ENCODE data around the gene PAWR.

Gene PAWR

DNA sequence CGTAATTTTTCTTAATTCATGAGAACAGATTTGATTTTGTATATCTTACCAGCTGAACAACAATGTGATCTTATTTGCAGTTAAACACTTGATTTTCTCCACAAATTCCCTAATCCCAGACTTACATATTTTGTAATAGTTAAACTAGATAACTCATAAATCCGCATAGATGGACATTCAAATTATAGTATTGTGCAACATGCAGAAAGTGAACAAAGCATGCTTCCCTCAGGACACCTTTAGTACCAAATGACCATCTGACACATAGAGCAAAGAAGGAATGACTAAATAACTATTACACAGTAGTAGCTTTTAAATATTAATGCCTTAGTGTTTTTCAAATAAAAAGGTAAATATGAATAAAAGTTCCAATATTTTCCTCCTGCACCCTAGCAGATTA lies 88.9 kb downstream of the PAWR start:
- no peaks in the 10 kb centered on the region for H3K4me1 ChIP-seq (ENCODE audit: control insufficient read depth in 1 of 2, insufficient read depth in 2 of 2, low read length in 2 of 2)
- H3K4me3 ChIP-seq (ENCODE audit: low read depth in 1 of 2, low read length in 2 of 2), result no peak overlapping the region
- H3K36me3 ChIP-seq (ENCODE audit: control insufficient read depth in 1 of 2, insufficient read depth in 2 of 2, low read length in 2 of 2), result peaks cover 0 to 2% of the 10 kb centered on the region in 2 donors
- H3K27ac ChIP-seq (ENCODE audit: low read depth, low read length), result no peak overlapping the region
- H3K9me3 ChIP-seq (ENCODE audit: control insufficient read depth in 1 of 2, low read length in 2 of 2), result no peaks in the 10 kb centered on the region
- no peak overlapping the region for H3K9ac ChIP-seq (ENCODE audit: low read depth in 1 of 2, low read length in 2 of 2)
- no peaks in the 10 kb centered on the region for H3K27me3 ChIP-seq (ENCODE audit: control insufficient read depth in 1 of 2, insufficient read depth in 2 of 2, low read length in 2 of 2)

DNA sequence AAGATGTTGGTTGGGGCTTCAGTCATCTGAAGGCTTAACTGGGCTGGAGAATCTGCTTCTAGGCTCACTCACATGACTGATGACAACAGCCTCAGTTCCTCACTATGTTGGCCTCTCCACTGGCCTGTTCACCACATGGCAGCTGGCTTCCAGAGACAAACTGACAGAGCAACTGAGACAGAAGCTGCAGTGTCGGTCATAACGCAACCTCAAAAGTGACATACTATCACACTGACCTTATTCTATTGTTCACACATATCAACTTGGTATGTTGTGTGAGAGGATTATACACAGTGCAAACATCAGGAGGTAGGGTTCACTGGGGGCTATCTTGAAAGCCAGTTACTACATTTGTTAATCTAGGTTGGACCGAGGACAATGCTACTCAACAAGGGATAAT lies 92.9 kb downstream of the PAWR start:
- Histone ChIP-seq H3K4me1 (ENCODE audit: control insufficient read depth in 1 of 2, insufficient read depth in 2 of 2, low read length in 2 of 2) (no peaks in the 10 kb centered on the region), H3K27me3 (ENCODE audit: control insufficient read depth in 1 of 2, insufficient read depth in 2 of 2, low read length in 2 of 2) (no peaks in the 10 kb centered on the region), H3K4me3 (ENCODE audit: low read depth in 1 of 2, low read length in 2 of 2) (no peak overlapping the region), H3K36me3 (ENCODE audit: control insufficient read depth in 1 of 2, insufficient read depth in 2 of 2, low read length in 2 of 2) (peaks cover 0 to under 1% of the 10 kb centered on the region in 2 donors), H3K27ac (ENCODE audit: low read depth, low read length) (no peak overlapping the region), H3K9me3 (ENCODE audit: control insufficient read depth in 1 of 2, low read length in 2 of 2) (no peaks in the 10 kb centered on the region), H3K9ac (ENCODE audit: low read depth in 1 of 2, low read length in 2 of 2) (no peak overlapping the region)

DNA sequence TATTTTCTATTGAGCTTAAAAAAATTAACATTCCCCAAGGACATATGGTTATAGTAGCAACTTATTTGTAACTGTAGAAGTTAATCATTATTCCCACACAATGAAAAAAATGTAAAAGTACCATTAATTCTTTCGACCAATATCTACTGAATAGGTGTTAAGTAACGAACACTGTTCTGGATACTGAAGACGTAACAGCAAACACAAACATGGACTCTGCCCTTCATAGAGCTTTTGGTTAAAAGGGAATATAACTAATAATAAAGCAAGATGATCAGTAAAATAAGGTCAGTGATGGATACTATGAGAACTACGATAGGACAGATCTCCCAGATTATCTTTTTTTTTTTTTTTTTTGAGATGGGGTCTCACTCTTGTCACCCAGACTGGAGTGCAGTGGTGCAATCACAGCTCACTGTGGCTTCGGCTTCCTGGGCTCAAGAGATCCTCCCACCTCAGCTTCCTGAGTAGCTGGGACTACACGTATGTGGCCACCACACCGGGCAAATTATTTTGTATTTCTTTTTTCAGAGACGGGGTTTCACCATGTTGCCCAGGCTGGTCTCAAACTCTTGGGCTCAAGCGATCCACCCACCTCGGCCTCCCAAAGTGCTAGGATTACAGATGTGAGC lies 93.9 kb downstream of the PAWR start:
- no peaks in the 10 kb centered on the region for H3K4me1 ChIP-seq (ENCODE audit: control insufficient read depth in 1 of 2, insufficient read depth in 2 of 2, low read length in 2 of 2)
- no peak overlapping the region for H3K9ac ChIP-seq (ENCODE audit: low read depth in 1 of 2, low read length in 2 of 2)
- no peak overlapping the region for H3K27ac ChIP-seq (ENCODE audit: low read depth, low read length)
- no peaks in the 10 kb centered on the region for H3K27me3 ChIP-seq (ENCODE audit: control insufficient read depth in 1 of 2, insufficient read depth in 2 of 2, low read length in 2 of 2)
- H3K36me3 ChIP-seq (ENCODE audit: control insufficient read depth in 1 of 2, insufficient read depth in 2 of 2, low read length in 2 of 2), result no peaks in the 10 kb centered on the region
- no peak overlapping the region for H3K4me3 ChIP-seq (ENCODE audit: low read depth in 1 of 2, low read length in 2 of 2)
- H3K9me3 ChIP-seq (ENCODE audit: control insufficient read depth in 1 of 2, low read length in 2 of 2), result no peaks in the 10 kb centered on the region

DNA sequence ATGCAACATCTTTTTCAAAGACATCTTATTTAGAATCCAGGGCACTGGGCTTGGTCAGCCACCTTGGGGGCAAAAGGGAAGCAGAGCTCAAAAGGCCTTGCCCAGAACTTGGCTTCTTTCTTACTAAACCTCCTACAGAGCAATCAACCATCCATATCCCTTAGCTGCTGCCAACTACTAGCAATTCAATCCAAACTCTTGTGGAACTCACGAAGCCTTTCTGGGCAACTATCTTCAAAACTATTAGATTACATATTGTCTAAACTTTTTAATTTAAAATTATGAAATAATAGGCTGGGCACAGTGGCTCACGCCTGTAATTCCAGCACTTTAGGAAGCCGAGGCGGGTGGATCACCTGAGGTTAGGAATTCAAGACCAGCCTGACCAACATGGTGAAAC lies 95.5 kb downstream of the PAWR start:
- Histone ChIP-seq H3K27me3 (ENCODE audit: control insufficient read depth in 1 of 2, insufficient read depth in 2 of 2, low read length in 2 of 2) (no peaks in the 10 kb centered on the region), H3K4me3 (ENCODE audit: low read depth in 1 of 2, low read length in 2 of 2) (no peak overlapping the region), H3K36me3 (ENCODE audit: control insufficient read depth in 1 of 2, insufficient read depth in 2 of 2, low read length in 2 of 2) (no peaks in the 10 kb centered on the region), H3K9ac (ENCODE audit: low read depth in 1 of 2, low read length in 2 of 2) (no peak overlapping the region), H3K4me1 (ENCODE audit: control insufficient read depth in 1 of 2, insufficient read depth in 2 of 2, low read length in 2 of 2) (no peaks in the 10 kb centered on the region), H3K27ac (ENCODE audit: low read depth, low read length) (no peak overlapping the region), H3K9me3 (ENCODE audit: control insufficient read depth in 1 of 2, low read length in 2 of 2) (no peaks in the 10 kb centered on the region)

DNA sequence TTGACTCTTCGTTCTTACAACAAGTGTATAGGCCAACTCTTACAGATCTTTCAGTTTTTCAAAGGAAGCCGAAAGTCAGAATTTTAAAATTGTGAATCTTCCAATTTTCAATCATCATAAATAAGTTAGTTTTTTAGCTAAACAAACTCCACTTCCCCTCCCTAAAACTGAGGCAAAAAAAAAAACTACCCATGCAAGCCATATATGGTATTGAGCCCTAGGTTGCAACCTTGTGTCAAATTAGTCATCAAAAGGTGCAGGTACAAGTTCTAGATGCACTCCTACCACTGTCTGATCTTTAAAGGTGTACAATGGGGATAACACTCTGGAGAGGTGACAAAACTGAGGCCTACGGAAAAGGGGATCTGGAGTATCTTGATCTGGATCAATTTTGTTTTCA lies 97.9 kb downstream of the PAWR start:
- no peaks in the 10 kb centered on the region for H3K4me1 ChIP-seq (ENCODE audit: control insufficient read depth in 1 of 2, insufficient read depth in 2 of 2, low read length in 2 of 2)
- no peak overlapping the region for H3K9ac ChIP-seq (ENCODE audit: low read depth in 1 of 2, low read length in 2 of 2)
- H3K27ac ChIP-seq (ENCODE audit: low read depth, low read length), result no peak overlapping the region
- no peak overlapping the region for H3K4me3 ChIP-seq (ENCODE audit: low read depth in 1 of 2, low read length in 2 of 2)
- H3K27me3 ChIP-seq (ENCODE audit: control insufficient read depth in 1 of 2, insufficient read depth in 2 of 2, low read length in 2 of 2), result no peaks in the 10 kb centered on the region
- H3K36me3 ChIP-seq (ENCODE audit: control insufficient read depth in 1 of 2, insufficient read depth in 2 of 2, low read length in 2 of 2), result no peaks in the 10 kb centered on the region
- H3K9me3 ChIP-seq (ENCODE audit: control insufficient read depth in 1 of 2, low read length in 2 of 2), result no peaks in the 10 kb centered on the region

DNA sequence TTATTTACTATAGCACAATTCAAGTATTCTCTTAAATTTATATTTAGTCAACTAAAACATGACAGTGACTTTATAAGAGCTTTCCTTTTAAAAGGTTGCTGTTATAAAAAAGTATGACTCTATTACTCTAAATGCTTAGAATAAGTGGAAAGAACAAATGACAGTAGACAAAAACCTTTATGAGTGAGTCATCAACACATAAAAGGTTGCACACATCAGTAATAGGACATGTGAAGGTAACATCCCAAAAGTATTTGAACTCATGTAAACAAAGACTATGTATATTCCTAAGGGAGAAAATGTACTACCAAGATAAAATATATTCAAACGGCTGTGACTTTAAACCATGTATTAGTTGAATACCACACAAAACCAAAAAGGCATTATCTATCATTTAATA lies 98.8 kb downstream of the PAWR start:
- no peaks in the 10 kb centered on the region for H3K27me3 ChIP-seq (ENCODE audit: control insufficient read depth in 1 of 2, insufficient read depth in 2 of 2, low read length in 2 of 2)
- H3K36me3 ChIP-seq (ENCODE audit: control insufficient read depth in 1 of 2, insufficient read depth in 2 of 2, low read length in 2 of 2), result no peaks in the 10 kb centered on the region
- H3K9me3 ChIP-seq (ENCODE audit: control insufficient read depth in 1 of 2, low read length in 2 of 2), result no peaks in the 10 kb centered on the region
- H3K9ac ChIP-seq (ENCODE audit: low read depth in 1 of 2, low read length in 2 of 2), result no peak overlapping the region
- no peaks in the 10 kb centered on the region for H3K4me1 ChIP-seq (ENCODE audit: control insufficient read depth in 1 of 2, insufficient read depth in 2 of 2, low read length in 2 of 2)
- no peak overlapping the region for H3K4me3 ChIP-seq (ENCODE audit: low read depth in 1 of 2, low read length in 2 of 2)
- H3K27ac ChIP-seq (ENCODE audit: low read depth, low read length), result no peak overlapping the region

DNA sequence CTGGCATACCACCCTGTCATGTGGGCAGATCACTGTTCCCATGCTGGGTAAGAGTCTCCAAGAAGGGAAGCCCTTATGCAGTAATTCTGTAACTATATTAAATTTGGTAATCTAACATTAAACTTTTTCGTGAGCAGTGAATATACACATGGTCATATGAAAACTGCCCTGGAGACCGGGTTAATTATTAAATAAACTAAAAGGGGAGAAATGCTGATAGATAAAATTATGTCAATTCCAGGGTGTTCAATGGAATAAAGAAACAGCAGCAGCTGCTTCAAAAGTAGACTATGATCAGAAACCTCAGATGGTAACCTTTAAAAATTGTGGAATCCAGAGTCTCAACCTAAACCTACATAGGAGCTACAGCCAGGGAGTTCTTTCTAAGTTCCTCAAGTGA lies 100.0 kb downstream of the PAWR start:
- Histone ChIP-seq H3K4me3 (ENCODE audit: low read depth in 1 of 2, low read length in 2 of 2) (no peak overlapping the region), H3K9ac (ENCODE audit: low read depth in 1 of 2, low read length in 2 of 2) (no peak overlapping the region), H3K27me3 (ENCODE audit: control insufficient read depth in 1 of 2, insufficient read depth in 2 of 2, low read length in 2 of 2) (no peaks in the 10 kb centered on the region), H3K9me3 (ENCODE audit: control insufficient read depth in 1 of 2, low read length in 2 of 2) (no peaks in the 10 kb centered on the region), H3K4me1 (ENCODE audit: control insufficient read depth in 1 of 2, insufficient read depth in 2 of 2, low read length in 2 of 2) (no peaks in the 10 kb centered on the region), H3K27ac (ENCODE audit: low read depth, low read length) (no peak overlapping the region), H3K36me3 (ENCODE audit: control insufficient read depth in 1 of 2, insufficient read depth in 2 of 2, low read length in 2 of 2) (no peaks in the 10 kb centered on the region)

DNA sequence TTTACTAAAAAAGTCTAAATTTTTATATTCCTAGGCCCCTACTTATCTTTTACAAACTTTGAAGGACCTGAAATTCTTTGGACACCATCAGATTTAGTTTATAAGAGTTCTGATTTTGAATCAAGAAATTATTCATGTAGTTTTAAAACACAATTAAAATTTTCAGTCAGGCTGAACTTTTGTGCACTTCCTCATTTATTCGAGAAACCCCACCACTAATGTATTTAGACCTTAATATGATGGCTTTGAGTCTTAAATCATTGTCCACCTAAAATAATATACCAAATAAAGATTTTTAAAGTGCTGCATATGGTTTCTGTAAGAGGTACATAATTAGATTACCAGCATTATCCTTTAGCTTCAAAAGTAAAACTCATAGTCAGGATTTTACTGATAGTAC lies 103.4 kb downstream of the PAWR start:
- no peak overlapping the region for H3K9ac ChIP-seq (ENCODE audit: low read depth in 1 of 2, low read length in 2 of 2)

DNA sequence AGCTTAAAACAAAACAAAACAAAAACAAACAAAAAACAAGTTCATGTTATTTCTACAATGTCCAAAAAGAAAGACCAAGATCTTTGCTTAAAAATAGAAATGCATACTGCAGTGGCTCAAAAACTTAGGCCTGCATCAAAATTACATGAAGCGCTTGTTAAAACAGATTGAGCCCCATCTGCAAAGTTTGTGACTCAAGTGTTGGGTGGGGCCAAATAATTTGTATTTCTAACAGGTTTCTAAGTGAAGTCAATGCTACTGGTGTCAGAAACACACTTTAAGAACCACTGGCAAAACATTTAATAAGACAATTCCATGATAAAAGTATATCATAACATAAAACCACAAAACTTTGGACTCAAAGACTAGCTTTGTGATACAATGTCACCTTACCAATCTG lies 105.6 kb downstream of the PAWR start:
- no peak overlapping the region for H3K9ac ChIP-seq (ENCODE audit: low read depth in 1 of 2, low read length in 2 of 2)
- H3K27ac ChIP-seq (ENCODE audit: low read depth, low read length), result no peak overlapping the region
- no peaks in the 10 kb centered on the region for H3K27me3 ChIP-seq (ENCODE audit: control insufficient read depth in 1 of 2, insufficient read depth in 2 of 2, low read length in 2 of 2)
- H3K9me3 ChIP-seq (ENCODE audit: control insufficient read depth in 1 of 2, low read length in 2 of 2), result no peaks in the 10 kb centered on the region
- peaks cover 0 to 3% of the 10 kb centered on the region in 2 donors for H3K36me3 ChIP-seq (ENCODE audit: control insufficient read depth in 1 of 2, insufficient read depth in 2 of 2, low read length in 2 of 2)
- H3K4me3 ChIP-seq (ENCODE audit: low read depth in 1 of 2, low read length in 2 of 2), result no peak overlapping the region
- no peaks in the 10 kb centered on the region for H3K4me1 ChIP-seq (ENCODE audit: control insufficient read depth in 1 of 2, insufficient read depth in 2 of 2, low read length in 2 of 2)

More for the DNA sequence above, 103.4 kb downstream of the PAWR start:
- no peaks in the 10 kb centered on the region for H3K36me3 ChIP-seq (ENCODE audit: control insufficient read depth in 1 of 2, insufficient read depth in 2 of 2, low read length in 2 of 2)
- no peaks in the 10 kb centered on the region for H3K9me3 ChIP-seq (ENCODE audit: control insufficient read depth in 1 of 2, low read length in 2 of 2)
- H3K4me3 ChIP-seq (ENCODE audit: low read depth in 1 of 2, low read length in 2 of 2), result no peak overlapping the region
- H3K27ac ChIP-seq (ENCODE audit: low read depth, low read length), result no peak overlapping the region
- no peaks in the 10 kb centered on the region for H3K27me3 ChIP-seq (ENCODE audit: control insufficient read depth in 1 of 2, insufficient read depth in 2 of 2, low read length in 2 of 2)
- H3K4me1 ChIP-seq (ENCODE audit: control insufficient read depth in 1 of 2, insufficient read depth in 2 of 2, low read length in 2 of 2), result no peaks in the 10 kb centered on the region

DNA sequence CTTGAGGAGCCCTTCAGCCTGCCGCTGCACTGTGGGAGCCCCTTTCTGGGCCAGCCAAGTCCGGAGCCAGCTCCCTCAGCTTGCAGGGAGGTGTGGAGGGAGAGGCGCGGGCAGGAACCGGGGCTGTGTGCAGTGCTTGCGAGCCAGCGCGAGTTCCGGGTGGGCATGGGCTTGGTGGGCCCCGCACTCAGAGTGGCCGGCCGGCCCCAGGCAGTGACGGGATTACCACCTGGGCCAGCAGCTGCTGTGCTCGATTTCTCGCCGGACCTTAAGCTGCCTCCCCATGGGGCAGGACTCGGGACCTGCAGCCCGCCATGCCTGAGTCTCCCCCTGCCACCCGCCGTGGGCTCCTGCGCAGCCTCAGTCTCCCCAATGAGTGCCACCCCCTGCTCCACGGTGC lies 116.9 kb downstream of the PAWR start:
- H3K9me3 ChIP-seq (ENCODE audit: control insufficient read depth in 1 of 2, low read length in 2 of 2), result no peaks in the 10 kb centered on the region
- no peaks in the 10 kb centered on the region for H3K4me1 ChIP-seq (ENCODE audit: control insufficient read depth in 1 of 2, insufficient read depth in 2 of 2, low read length in 2 of 2)
- H3K4me3 ChIP-seq (ENCODE audit: low read depth in 1 of 2, low read length in 2 of 2), result no peak overlapping the region
- H3K9ac ChIP-seq (ENCODE audit: low read depth in 1 of 2, low read length in 2 of 2), result no peak overlapping the region
- no peaks in the 10 kb centered on the region for H3K27me3 ChIP-seq (ENCODE audit: control insufficient read depth in 1 of 2, insufficient read depth in 2 of 2, low read length in 2 of 2)
- no peak overlapping the region for H3K27ac ChIP-seq (ENCODE audit: low read depth, low read length)
- peaks cover 0 to 17% of the 10 kb centered on the region in 2 donors for H3K36me3 ChIP-seq (ENCODE audit: control insufficient read depth in 1 of 2, insufficient read depth in 2 of 2, low read length in 2 of 2)

DNA sequence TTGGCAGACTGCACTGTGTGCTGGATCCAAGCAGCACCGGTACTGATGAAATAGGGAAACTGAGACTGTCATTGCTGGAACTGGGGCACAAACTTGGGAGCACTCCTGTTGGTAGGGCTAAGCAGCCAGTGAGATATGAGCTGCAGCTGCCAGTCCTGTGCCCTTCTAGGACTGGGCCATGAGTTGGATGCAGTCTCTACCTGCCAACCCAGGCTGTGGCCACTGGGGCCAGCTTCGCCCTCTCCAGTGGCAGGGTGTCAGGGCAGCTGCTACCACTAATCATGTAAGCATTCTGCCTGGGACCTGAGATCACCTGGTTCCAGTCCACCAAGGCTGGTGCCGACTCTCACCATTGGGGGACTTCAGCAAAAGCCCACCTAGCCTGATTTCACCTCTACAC lies 121.1 kb downstream of the PAWR start:
- peaks cover 0 to 16% of the 10 kb centered on the region in 2 donors for H3K36me3 ChIP-seq (ENCODE audit: control insufficient read depth in 1 of 2, insufficient read depth in 2 of 2, low read length in 2 of 2)
- peaks cover 0 to 14% of the 10 kb centered on the region in 2 donors for H3K4me1 ChIP-seq (ENCODE audit: control insufficient read depth in 1 of 2, insufficient read depth in 2 of 2, low read length in 2 of 2)
- H3K4me3 ChIP-seq (ENCODE audit: low read depth in 1 of 2, low read length in 2 of 2), result no peak overlapping the region
- no peak overlapping the region for H3K9ac ChIP-seq (ENCODE audit: low read depth in 1 of 2, low read length in 2 of 2)
- H3K27ac ChIP-seq (ENCODE audit: low read depth, low read length), result no peak overlapping the region
- H3K9me3 ChIP-seq (ENCODE audit: control insufficient read depth in 1 of 2, low read length in 2 of 2), result no peaks in the 10 kb centered on the region
- H3K27me3 ChIP-seq (ENCODE audit: control insufficient read depth in 1 of 2, insufficient read depth in 2 of 2, low read length in 2 of 2), result no peaks in the 10 kb centered on the region
